H1 (cell line): ENCODE data around the gene ATP2A3. TPM values are rescaled to one million over a fixed set of nuclear protein-coding genes. Genes with fewer than 3 reads are reported as not detected.
A peak's percentile ranks its signal among the peaks of the same experiment; 100 is the strongest.

Experiments
- CTCF ChIA-PET: fragments of 300-600 bp; sonication (Branson Sonifier 250); formaldehyde crosslinking; loops from one replicate; lab custom pipeline; 2021; ENCODE audit not compliant: partially characterized antibody; lab: Charles Lee
- POLR2A ChIA-PET: fragments of 300-600 bp; sonication (Branson Sonifier 250); formaldehyde crosslinking; loops from one replicate; lab custom pipeline; 2021; ENCODE audit warnings: inconsistent platforms; ENCODE audit not compliant: partially characterized antibody; lab: Charles Lee
- DNase-seq, 2 experiments: peaks; one replicate each; pipeline versions ENCODE4 v3.0.0 to v3.0.0-alpha.2; 2010 to 2022; ENCODE audit warnings: low spot score in 2 of 2, low read depth in 1 of 2, mixed read lengths in 1 of 2
- FAIRE-seq: peaks from 2 replicates; lab custom pipeline; 2011; peaks lifted over from hg19 to GRCh38; lab: Jason Lieb, UNC
- H2AFZ ChIP-seq: 2 replicates; pipeline ENCODE4 v1.8.1; 2012; ENCODE audit warnings: low read length, inconsistent platforms
- H2AK5ac ChIP-seq: 2 replicates; pipeline ENCODE4 v1.6.1; 2013; ENCODE audit warnings: low read depth, low read length
- H2BK120ac ChIP-seq: replicated peaks from 2 replicates; pipeline ENCODE3; 2013; ENCODE audit warnings: low read depth, low read length, inconsistent platforms
- H2BK12ac ChIP-seq: 2 replicates; pipeline ENCODE4 v1.6.1; 2013; ENCODE audit warnings: low read depth, low read length
- H2BK15ac ChIP-seq: 2 replicates; pipeline ENCODE4 v1.6.1; 2013; ENCODE audit warnings: low read length
- H2BK20ac ChIP-seq: 2 replicates; pipeline ENCODE4 v1.6.1; 2013; ENCODE audit warnings: low read length
- H2BK5ac ChIP-seq: 2 replicates; pipeline ENCODE4 v1.6.1; 2013; ENCODE audit warnings: low read depth, low read length
- H3K14ac ChIP-seq: 2 replicates; pipeline ENCODE4 v1.6.1; 2013; ENCODE audit warnings: inconsistent platforms; ENCODE audit not compliant: insufficient read length
- H3K18ac ChIP-seq: 2 replicates; pipeline ENCODE4 v1.6.1; 2013; ENCODE audit warnings: low read length; ENCODE audit errors: extremely low read depth
- H3K23ac ChIP-seq: 2 replicates; pipeline ENCODE4 v1.6.1; 2013; ENCODE audit warnings: inconsistent platforms; ENCODE audit not compliant: insufficient read length
- H3K23me2 ChIP-seq: 2 replicates; pipeline ENCODE4 v1.6.1; 2013; ENCODE audit warnings: low read depth, low read length
- H3K27ac ChIP-seq: 2 replicates; pipeline ENCODE4 v1.6.1; 2011; ENCODE audit warnings: low read depth, low read length, inconsistent platforms
- H3K27me3 ChIP-seq, 4 experiments: replicated peaks in 1 of 4; 1 replicate in 1 of 4; 2 replicates in 3 of 4; pipeline versions ENCODE4 v1.6.1 to v1.8.1; 2011 to 2013; ENCODE audit warnings: low read length in 3 of 4, mild to moderate bottlenecking in 3 of 4, inconsistent platforms in 2 of 4, mixed read lengths in 2 of 4, moderate library complexity in 1 of 4; ENCODE audit not compliant: control insufficient read depth in 3 of 4, insufficient read depth in 3 of 4; ENCODE audit errors: extremely low read depth in 1 of 4
- H3K36me3 ChIP-seq, 4 experiments: 2 replicates each; pipeline versions ENCODE4 v1.6.1 to v1.8.1; 2011 to 2013; ENCODE audit warnings: mild to moderate bottlenecking in 4 of 4, low read length in 3 of 4, moderate library complexity in 2 of 4, control low read depth in 1 of 4, inconsistent platforms in 1 of 4; ENCODE audit not compliant: insufficient read depth in 4 of 4, control insufficient read depth in 2 of 4
- H3K4ac ChIP-seq: replicated peaks from 2 replicates; pipeline ENCODE3; 2013; ENCODE audit warnings: low read length, low read depth, mixed read lengths, inconsistent platforms; ENCODE audit not compliant: insufficient read length
- H3K4me1 ChIP-seq, 4 experiments: replicated peaks in 1 of 4; 1 replicate in 1 of 4; 2 replicates in 3 of 4; pipeline versions ENCODE4 v1.6.1 to v1.8.1; 2011 to 2013; ENCODE audit warnings: low read length in 3 of 4, inconsistent platforms in 2 of 4, mixed read lengths in 1 of 4; ENCODE audit not compliant: insufficient read depth in 4 of 4, control insufficient read depth in 3 of 4
- H3K4me2 ChIP-seq, 2 experiments: 2 replicates each; pipeline versions ENCODE4 v1.6.1 to v1.8.1; 2011 to 2013; ENCODE audit warnings: low read depth in 2 of 2, low read length in 2 of 2, control low read depth in 1 of 2, inconsistent platforms in 1 of 2, mild to moderate bottlenecking in 1 of 2; ENCODE audit not compliant: insufficient read depth in 1 of 2
- H3K4me3 ChIP-seq, 4 experiments: fragments of 200-600, 300-600 bp in 1 of 4; sonication (generic), shearing (Covaris generic), sonication (Bioruptor Twin) in 1 of 4; 2 replicates each; pipeline versions ENCODE4 v1.5.1 to v1.8.1; 2011 to 2016; ENCODE audit warnings: low read length in 4 of 4, low read depth in 3 of 4, control low read depth in 2 of 4, inconsistent platforms in 2 of 4, mild to moderate bottlenecking in 2 of 4, mixed read lengths in 1 of 4, moderate library complexity in 1 of 4; ENCODE audit not compliant: insufficient read depth in 2 of 4; ENCODE audit errors: extremely low read depth in 1 of 4
- H3K56ac ChIP-seq: replicated peaks from 2 replicates; pipeline ENCODE3; 2013; ENCODE audit warnings: low read depth, mild to moderate bottlenecking, mixed read lengths, low read length, inconsistent platforms; ENCODE audit not compliant: insufficient read length
- H3K79me1 ChIP-seq: 2 replicates; pipeline ENCODE4 v1.6.1; 2013; ENCODE audit warnings: low read depth, low read length, control low read depth
- H3K79me2 ChIP-seq, 2 experiments: 2 replicates each; pipeline versions ENCODE4 v1.6.1 to v1.8.1; 2012 to 2013; ENCODE audit warnings: low read length in 2 of 2, mild to moderate bottlenecking in 2 of 2, inconsistent platforms in 1 of 2; ENCODE audit not compliant: insufficient read depth in 2 of 2, control insufficient read depth in 1 of 2
- H3K9ac ChIP-seq, 4 experiments: replicated peaks in 1 of 4; 1 replicate in 1 of 4; 2 replicates in 3 of 4; pipeline versions ENCODE4 v1.6.1 to v1.8.1; 2011 to 2013; ENCODE audit warnings: low read depth in 3 of 4, low read length in 3 of 4, control low read depth in 2 of 4, mild to moderate bottlenecking in 2 of 4, moderate library complexity in 2 of 4, inconsistent platforms in 1 of 4; ENCODE audit errors: extremely low read depth in 1 of 4
- H3K9me3 ChIP-seq, 2 experiments: 2 replicates each; pipeline versions ENCODE4 v1.6.1 to v1.8.1; 2012 to 2013; ENCODE audit warnings: mild to moderate bottlenecking in 2 of 2, moderate library complexity in 2 of 2, control low read depth in 1 of 2, inconsistent platforms in 1 of 2, low read depth in 1 of 2, low read length in 1 of 2, mixed read lengths in 1 of 2; ENCODE audit not compliant: insufficient read depth in 2 of 2
- H4K20me1 ChIP-seq, 2 experiments: replicated peaks in 1 of 2; 2 replicates each; pipeline versions ENCODE3 to v1.8.1; 2011 to 2013; ENCODE audit warnings: inconsistent platforms in 2 of 2, low read length in 2 of 2, mild to moderate bottlenecking in 1 of 2; ENCODE audit not compliant: insufficient read depth in 2 of 2, control insufficient read depth in 1 of 2
- H4K5ac ChIP-seq: 2 replicates; pipeline ENCODE4 v1.6.1; 2013; ENCODE audit warnings: low read length, low read depth, mixed read lengths, inconsistent platforms; ENCODE audit not compliant: insufficient read length
- H4K8ac ChIP-seq: 2 replicates; pipeline ENCODE4 v1.8.0; 2013; ENCODE audit warnings: mild to moderate bottlenecking, moderate library complexity, low read length, inconsistent platforms; ENCODE audit not compliant: insufficient read depth; ENCODE audit errors: extremely low read depth
- H4K91ac ChIP-seq: replicated peaks from 2 replicates; pipeline ENCODE3; 2013; ENCODE audit warnings: low read length, mixed read lengths, inconsistent platforms; ENCODE audit not compliant: insufficient read length
- CBX5 ChIP-seq: fragments of 300-800, 300-1000 bp; sonication (generic); IDR thresholded peaks from 2 replicates; pipeline ENCODE4 v1.7.1; 2016; ENCODE audit warnings: antibody characterized with exemption, low read length, low read depth
- CBX8 ChIP-seq: fragments of 300-800, 300-1000 bp; sonication (generic); IDR thresholded peaks from 2 replicates; pipeline ENCODE4 v1.7.1; 2016; ENCODE audit warnings: low read depth, low read length, borderline replicate concordance
- CHD1 ChIP-seq: IDR thresholded peaks from 2 replicates; pipeline ENCODE4 v1.6.1; 2012; ENCODE audit warnings: low read depth, low read length, improper control_type of control experiment
- CREB1 ChIP-seq: IDR thresholded peaks from 2 replicates; pipeline ENCODE4 v1.6.1; 2012; ENCODE audit warnings: inconsistent platforms
- GTF2F1 ChIP-seq: IDR thresholded peaks from 2 replicates; pipeline ENCODE4 v1.6.1; 2012; ENCODE audit warnings: low read depth, low read length, improper control_type of control experiment, borderline replicate concordance
- KDM5A ChIP-seq: fragments of 200-600 bp; IDR thresholded peaks from 2 replicates; pipeline ENCODE4 v1.7.1; 2012; ENCODE audit warnings: mild to moderate bottlenecking, low read length, inconsistent platforms, mixed read lengths
- RAD21 ChIP-seq, 2 experiments: IDR thresholded peaks in 1 of 2; conservative IDR thresholded peaks in 1 of 2; 2 replicates each; pipeline ENCODE4 v1.6.1; 2011; ENCODE audit warnings: low read depth in 2 of 2, low read length in 2 of 2, improper control_type of control experiment in 1 of 2, inconsistent platforms in 1 of 2, mild to moderate bottlenecking in 1 of 2, moderate library complexity in 1 of 2
- SP2 ChIP-seq: IDR thresholded peaks from 2 replicates; pipeline ENCODE4 v1.6.1; 2012; ENCODE audit warnings: mild to moderate bottlenecking, low read length, inconsistent platforms
- SP4 ChIP-seq: IDR thresholded peaks from 2 replicates; pipeline ENCODE4 v1.6.1; 2012; ENCODE audit warnings: low read length, inconsistent platforms
- YY1 ChIP-seq: IDR thresholded peaks from 2 replicates; pipeline ENCODE4 v1.6.1; 2011; ENCODE audit warnings: low read depth, mild to moderate bottlenecking, low read length
- WGBS, 2 experiments: shearing (Covaris generic) in 1 of 2; methylation state at CpG; one replicate each; pipeline versions ENCODE4 v1.1.6 to v1.1.7; 2013 to 2015; ENCODE audit warnings: low lambda C conversion rate in 2 of 2, mixed read lengths in 2 of 2, inconsistent platforms in 1 of 2, low coverage in 1 of 2, missing lambda C conversion rate in 1 of 2; ENCODE audit not compliant: insufficient replicate concordance in 2 of 2, insufficient coverage in 1 of 2, insufficient read length in 1 of 2; ENCODE audit errors: extremely low coverage in 1 of 2, missing lambda C conversion rate in 1 of 2; 5-methylcytosine and 5-hydroxymethylcytosine counted together
- polyA plus RNA-seq, 7 experiments: library from polyadenylated mRNA; depleted of rRNA in 3 of 7; stranded (reverse) in 5 of 7; unstranded in 2 of 7; fragments of >200 nt in 5 of 7; fragments of 200-250 nt in 2 of 7; gene quantifications; 1 replicate in 5 of 7; 2 replicates in 1 of 7; 4 replicates in 1 of 7; pipeline versions ENCODE4 v1.2.1 to v1.2.3, GENCODE V29; 2011 to 2013; ENCODE audit warnings: missing spikeins in 2 of 7, mixed read lengths in 2 of 7
- total RNA-seq: library from RNA; stranded (reverse); fragmentation: NEBNext Ultra II Directional; extraction: Animal tissue kit (Norgen Biotek cat#: 25700); gene quantifications from 2 replicates; pipeline ENCODE4 v1.2.1, GENCODE V29; 2021
- TF ChIP-seq, protein P1 (sequence below), 3 experiments: IDR thresholded peaks; 1 replicate in 2 of 3; 2 replicates in 1 of 3; pipeline versions ENCODE4 v1.5.1 to v1.6.1; 2011; ENCODE audit warnings: low read length in 3 of 3, mild to moderate bottlenecking in 3 of 3, inconsistent platforms in 2 of 3, low read depth in 1 of 3, moderate library complexity in 1 of 3; ENCODE audit not compliant: insufficient read depth in 1 of 3; ENCODE audit errors: control extremely low read depth in 1 of 3

The ATP2A3 gene
- total and polyA plus RNA-seq, 2 of the 8 experiments (the other 6 are each of a cell fraction or from before 2014, with no cell fraction given): 18.4 to 32.5 TPM

DNA sequence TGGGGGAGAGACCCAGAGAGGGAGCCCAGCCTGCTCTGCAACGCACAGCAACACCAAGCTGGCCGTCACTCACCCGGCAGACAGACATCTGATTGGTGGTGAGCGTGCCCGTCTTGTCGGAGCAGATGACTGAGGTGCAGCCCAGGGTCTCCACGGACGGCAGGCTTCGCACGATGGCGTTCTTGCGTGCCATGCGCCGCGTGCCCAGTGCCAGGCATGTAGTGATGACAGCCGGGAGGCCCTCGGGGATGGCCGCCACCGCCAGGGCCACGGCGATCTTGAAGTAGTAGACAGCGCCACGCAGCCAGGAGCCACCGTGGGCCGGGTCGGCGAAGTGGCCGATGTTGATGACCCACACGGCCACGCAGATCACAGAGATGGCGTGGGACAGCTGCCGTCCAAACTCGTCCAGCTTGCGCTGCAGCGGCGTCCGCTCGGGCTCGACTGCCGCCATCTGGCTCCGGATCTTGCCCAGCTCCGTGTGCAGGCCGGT is 16.9 kb downstream of the ATP2A3 start:
- Histone ChIP-seq H3K4me2 (no peak overlapping the region), H2BK20ac (no peak overlapping the region), H3K79me1 (no peaks in the 10 kb centered on the region; the same call in 1 of the 2 replicates), H3K4me3 (no peak overlapping the region), H2AFZ (no peak overlapping the region), H2AK5ac (no peak overlapping the region), H3K27ac (no peak overlapping the region), H4K8ac (no peak overlapping the region), H3K36me3 (no peaks in the 10 kb centered on the region), H3K9me3 (no peaks in the 10 kb centered on the region), H3K4ac (no peak overlapping the region), H3K18ac (no peak overlapping the region), H2BK120ac (no peak overlapping the region), H3K14ac (no peak overlapping the region), H3K27me3 (peaks cover 0 to 5% (median 3%) of the 10 kb centered on the region in 4 experiments; a peak in 3 of 7 replicates), H2BK15ac (no peak overlapping the region), H4K20me1 (no peaks in the 10 kb centered on the region), H3K23ac (no peak overlapping the region), H2BK12ac (peak overlapping the region; percentile 27; the same call in 1 of the 2 replicates), H2BK5ac (no peak overlapping the region), H4K91ac (no peak overlapping the region), H4K5ac (no peak overlapping the region), H3K79me2 (no peaks in the 10 kb centered on the region), H3K56ac (no peak overlapping the region), H3K23me2 (peaks cover 6% of the 10 kb centered on the region; the same call in 1 of the 2 replicates), H3K9ac (no peak overlapping the region), H3K4me1 (peaks cover 0 to 8% (median 1%) of the 10 kb centered on the region in 4 experiments; a peak in 2 of 7 replicates)
- 95% methylated on average over 43 of the region's 43 CpGs; no CpG with 5 or more reads in 1 of the 2 experiments for WGBS, 2 experiments
- DNase-seq (no peak), FAIRE-seq (no peak)
- POLR2A ChIA-PET: interaction anchor here (0.9 to 1.4 kb wide), 3 partner anchors 9 to 27 kb away, joined by 3 to 5 read pairs (median 4); no protein-coding TSS in a partner anchor
- CTCF ChIA-PET: interaction anchor here (0.6 to 3.4 kb wide), 11 partner anchors 11 to 209 kb away, joined by 3 to 19 read pairs (median 6); partner anchors contain the start of gene ATP2A3
- TF ChIP-seq CBX5 (no peak), RAD21 (IDR thresholded peaks at IDR 0.05 in 1 of 2, conservative IDR thresholded peaks at IDR 0.05 in 1 of 2; ENCODE audit: low read depth in 2 of 2, low read length in 2 of 2) (no peak), CBX8 (no peak), SP4 (no peak), GTF2F1 (no peak), YY1 (no peak), KDM5A (no peak), CREB1 (no peak), CHD1 (no peak), SP2 (no peak)
- TF ChIP-seq, protein P1, sequence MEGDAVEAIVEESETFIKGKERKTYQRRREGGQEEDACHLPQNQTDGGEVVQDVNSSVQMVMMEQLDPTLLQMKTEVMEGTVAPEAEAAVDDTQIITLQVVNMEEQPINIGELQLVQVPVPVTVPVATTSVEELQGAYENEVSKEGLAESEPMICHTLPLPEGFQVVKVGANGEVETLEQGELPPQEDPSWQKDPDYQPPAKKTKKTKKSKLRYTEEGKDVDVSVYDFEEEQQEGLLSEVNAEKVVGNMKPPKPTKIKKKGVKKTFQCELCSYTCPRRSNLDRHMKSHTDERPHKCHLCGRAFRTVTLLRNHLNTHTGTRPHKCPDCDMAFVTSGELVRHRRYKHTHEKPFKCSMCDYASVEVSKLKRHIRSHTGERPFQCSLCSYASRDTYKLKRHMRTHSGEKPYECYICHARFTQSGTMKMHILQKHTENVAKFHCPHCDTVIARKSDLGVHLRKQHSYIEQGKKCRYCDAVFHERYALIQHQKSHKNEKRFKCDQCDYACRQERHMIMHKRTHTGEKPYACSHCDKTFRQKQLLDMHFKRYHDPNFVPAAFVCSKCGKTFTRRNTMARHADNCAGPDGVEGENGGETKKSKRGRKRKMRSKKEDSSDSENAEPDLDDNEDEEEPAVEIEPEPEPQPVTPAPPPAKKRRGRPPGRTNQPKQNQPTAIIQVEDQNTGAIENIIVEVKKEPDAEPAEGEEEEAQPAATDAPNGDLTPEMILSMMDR (IDR thresholded peaks at IDR 0.05; ENCODE audit: control extremely low read depth in 1 of 3, insufficient read depth in 1 of 3, low read depth in 1 of 3, low read length in 3 of 3): no peak
